NCI-H2107 (cell line): ENCODE results near the gene SLC39A3.

Experiments
- DNase-seq: peaks from one replicate; lab custom pipeline; 2025; lab: John Stamatoyannopoulos, UW

SLC39A3 gene

DNA sequence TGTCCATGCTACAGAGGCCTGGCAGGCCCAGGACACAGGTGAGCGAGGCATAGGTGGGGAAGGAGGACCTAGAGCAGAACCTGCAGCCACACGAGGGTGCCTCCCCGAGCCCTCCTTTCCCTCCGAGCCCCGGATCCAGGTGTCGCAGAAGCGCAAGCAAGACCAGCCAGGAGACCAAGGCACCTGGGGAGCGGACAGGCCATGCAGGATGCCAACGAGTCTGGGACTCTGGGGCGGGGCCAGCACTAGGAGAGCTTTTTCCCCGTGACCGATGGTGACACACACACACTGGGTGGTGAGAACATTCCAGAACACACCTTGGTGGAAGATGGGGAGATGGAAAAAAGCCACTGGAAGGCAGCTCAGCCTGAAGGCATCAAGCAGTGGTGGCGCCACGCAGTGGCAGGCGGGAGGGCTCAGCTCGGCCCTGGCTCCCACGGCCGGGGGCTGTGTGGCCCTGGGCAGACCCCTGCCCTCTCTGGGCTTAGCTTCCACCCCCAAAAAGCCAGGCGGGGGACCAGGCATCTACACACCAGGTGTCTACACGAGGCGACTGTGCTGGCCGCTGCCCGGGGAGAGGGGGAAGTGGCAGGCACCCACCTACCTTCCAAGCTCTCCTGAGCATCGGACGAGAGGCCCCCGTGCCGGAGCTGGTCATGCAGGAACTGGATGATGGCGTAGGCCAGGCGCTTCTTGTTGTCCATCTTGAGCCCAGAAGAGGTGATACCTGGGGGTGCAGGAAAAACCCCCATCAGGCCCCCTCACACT is 28.7 kb upstream of the SLC39A3 start:
- DNase-seq: no peak

DNA sequence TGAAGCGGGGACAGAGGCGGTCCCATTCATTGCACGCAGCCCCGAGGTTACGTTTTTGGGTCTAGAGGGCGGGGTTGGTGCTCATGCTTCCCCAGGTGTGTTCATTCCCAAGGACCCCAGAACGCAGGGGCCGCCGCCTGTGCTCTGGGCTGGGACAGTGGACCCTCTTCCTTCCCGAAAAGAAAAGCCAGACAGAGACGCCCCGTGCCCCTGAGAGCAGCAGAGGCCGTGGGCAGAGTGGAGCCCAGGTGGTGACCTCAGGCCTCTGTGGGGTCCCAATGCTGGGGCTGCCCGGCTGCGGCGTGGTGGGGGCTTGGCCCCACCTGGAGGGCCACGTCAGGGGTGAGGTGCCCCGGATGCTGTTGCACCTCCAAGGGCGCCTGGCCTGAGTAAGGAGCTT is 27.9 kb upstream of the SLC39A3 start:
- no peak for DNase-seq

DNA sequence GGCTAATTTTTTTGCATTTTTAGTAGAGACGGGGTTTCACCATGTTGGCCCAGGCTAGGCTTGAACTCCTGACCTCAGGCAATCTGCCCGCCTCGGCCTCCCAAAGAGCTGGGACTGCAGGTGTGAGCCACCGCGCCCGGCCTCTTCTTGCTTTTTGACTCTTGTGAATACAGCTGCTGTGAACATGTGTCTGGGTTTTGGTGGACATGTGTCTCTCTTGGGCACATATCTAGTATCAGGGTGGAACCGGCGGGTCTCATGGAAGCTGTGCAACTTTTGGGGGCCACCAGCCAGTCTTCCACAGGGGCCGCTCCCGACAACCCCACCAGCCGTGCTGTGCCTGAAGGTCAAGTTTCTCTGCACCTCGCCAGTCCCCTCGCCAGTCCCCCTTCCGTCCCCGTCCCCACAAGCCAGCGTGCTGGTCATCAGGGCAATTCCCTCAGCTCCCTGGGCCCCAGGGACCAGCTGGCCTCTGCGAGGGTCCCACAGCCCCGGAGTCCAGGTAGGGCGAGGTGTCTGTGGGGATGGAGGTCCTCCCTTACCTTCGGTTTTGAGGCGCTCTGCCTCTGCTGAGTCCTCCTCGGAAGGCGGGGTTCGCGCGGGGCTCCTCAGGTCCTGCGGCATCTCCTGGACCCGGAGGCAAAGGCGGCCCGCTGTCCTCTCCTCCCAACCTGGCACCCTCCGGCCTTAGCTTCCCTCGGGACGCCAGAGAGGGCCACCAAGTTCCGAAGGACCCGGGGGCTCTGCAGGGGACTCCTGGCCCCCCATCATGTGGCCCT is 27.0 kb upstream of the SLC39A3 start:
- no peak for DNase-seq

DNA sequence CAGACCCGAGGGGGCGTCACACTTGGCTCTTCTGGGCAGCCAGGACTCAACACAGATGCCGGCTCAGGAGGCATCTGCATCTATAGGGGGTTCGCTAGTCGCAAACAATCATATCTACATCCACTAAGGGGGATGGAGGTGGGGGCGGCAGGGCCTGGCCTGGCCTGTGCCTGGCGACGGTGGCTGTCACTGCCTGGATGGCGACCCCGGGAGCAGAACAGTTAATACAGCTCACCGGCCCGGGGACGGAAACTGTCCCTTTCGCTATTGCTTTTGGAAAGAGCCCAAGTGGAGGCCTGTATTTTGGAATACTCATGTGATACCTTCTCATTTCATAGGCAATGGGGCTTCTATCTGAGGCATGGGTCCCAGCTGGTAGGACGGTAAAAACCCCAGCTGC is 25.6 kb upstream of the SLC39A3 start:
- DNase-seq: no peak

DNA sequence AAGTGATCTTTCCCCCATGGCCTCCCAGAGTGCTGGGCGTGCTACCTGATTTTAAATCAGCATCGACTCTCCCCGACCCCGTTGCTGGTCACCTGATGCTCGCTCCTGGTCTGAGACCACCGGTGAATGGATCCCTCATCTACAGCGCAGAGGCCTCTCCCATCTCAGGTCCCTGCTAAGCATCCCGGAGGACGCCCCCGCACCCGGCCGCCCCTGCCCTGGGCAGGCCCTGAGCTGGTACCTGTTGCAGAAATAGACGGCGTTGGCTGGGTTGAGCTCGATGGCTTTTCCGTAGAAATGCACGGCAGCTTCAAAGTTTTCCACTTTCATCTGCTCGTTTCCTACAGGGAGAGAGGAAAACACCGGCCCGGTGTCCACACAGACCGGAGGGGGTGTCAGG is 25.1 kb upstream of the SLC39A3 start:
- DNase-seq: no peak

DNA sequence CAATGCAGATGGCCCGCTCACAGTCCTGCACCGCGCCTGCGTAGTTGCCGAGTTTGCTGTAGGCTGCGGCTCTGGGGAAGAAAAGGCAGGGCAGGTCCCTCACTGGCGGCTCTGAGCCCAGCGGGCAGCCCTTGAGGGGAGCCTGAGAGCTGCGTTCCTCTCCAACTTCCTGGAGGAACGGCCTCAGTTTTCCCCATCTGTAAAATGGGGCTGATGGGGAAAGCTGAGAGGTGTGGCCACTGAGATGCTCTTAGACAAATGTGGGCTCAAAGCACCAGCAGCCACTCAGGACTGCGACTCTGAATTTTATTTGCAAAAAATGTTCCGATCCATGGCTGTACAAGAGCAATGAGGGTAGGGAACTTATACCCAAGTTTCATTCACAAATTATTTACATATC is 23.9 kb upstream of the SLC39A3 start:
- no peak for DNase-seq

DNA sequence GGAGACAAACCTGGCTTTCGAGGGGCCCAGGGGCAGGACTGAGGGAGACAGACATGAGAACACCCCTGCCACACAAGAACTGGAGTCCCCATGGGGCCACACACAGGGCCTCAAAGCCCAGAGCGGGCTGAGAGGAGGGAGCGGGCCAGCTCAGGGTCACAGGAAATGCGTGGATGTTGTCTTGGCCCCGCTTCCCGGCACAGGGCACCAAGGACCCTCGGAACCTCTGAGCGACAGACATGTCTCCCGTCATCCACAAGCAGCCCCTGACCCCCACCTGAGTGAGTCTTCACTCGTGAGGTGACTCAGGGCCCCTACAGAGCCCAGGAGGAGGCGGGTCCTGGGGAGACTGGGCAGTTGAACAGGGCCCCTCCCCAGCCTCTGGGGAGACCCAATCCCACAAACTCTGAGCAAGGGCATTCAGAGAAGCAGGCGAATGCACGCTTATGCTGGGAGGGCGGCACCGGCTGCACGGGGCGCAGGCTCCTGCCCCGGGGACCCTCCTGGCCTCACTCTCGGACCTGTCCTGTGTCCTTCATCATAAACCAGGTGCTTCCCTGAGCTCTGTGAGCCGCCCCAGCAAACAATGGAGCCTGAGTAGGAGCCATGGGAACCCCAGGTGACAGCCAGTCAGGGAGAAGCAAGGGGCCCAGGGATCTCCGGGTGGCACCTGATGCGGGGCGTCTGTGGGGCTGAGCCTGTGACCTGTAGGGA is 23.1 kb upstream of the SLC39A3 start:
- DNase-seq: no peak

DNA sequence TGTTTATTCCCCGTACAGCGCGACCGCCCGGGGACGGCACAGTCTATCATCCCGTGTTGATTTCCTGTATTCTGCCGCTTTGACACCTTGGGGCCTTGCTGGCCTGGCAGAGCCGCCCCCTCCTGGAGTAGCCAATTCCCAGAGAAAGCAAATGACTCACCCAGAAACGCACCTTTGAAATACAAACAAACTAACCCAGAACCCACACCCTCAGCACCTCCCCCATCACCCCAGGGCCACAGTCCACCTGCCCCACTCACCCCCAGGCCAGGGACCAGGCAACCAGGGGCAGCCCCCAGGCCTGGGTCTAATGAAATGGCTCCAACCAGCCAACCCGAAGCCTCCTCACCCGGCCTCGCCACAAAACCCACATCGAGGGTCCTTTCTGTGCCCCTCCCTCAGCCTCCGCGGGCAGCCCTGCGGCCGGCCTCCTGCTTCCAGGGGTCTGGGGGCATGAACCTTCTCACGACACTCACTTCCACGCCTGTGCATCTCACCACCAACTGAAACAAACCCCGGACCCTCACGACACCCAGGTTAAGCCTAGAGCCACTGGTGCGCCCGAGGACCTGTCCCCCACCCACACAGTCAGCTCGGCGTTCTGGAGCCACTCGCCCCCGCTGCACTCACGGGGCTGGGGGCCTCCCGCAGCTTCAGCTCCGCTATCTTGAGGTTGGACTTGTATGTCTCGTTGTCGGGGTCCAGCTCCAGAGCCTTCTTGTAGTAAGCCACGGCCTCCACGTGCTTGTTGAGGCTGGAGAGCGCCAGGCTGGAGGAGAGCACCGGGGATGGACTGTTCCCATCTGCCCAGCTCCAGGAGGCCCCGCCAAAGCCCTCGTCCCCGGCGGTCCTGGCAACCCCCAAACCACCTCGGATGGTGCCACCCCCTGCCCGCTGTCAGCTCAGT is 22.3 kb upstream of the SLC39A3 start:
- DNase-seq: no peak

DNA sequence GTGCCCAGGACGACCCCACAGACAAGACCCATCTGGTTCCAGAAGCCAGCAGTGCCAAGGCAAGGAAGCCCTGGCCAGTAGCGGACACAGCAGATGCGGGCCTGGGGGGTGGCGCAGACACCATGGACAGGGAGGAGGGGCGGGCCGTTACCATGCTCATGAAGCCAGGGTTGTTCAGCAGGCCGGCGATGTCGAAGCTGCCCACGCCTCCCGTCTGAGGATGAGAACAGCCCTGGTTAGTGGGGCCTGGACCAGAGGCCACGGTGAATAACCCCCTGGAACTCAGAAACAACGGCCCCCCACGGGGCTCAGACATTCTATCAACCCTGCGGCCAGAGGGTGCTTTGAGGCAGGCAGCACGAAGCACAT is 21.5 kb upstream of the SLC39A3 start:
- DNase-seq: no peak

DNA sequence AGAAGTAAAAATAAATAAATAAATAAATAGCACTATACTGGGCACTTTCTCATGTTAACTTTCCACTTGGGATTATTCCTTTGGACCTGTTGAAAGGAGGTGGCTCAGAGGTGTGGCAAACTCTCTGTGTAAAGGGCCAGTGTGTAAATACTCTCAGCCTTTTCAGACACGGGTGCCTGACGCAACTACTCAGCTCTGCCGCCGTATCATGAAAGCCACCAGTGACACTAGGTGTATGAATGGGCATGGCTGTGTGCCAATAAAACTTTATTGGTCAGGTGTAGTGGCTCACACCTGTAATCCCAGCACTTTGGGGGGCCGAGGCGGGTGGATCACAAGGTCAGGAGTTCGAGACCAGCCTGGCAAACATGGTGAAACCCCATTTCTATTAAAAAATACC is 20.1 kb upstream of the SLC39A3 start:
- no peak for DNase-seq

DNA sequence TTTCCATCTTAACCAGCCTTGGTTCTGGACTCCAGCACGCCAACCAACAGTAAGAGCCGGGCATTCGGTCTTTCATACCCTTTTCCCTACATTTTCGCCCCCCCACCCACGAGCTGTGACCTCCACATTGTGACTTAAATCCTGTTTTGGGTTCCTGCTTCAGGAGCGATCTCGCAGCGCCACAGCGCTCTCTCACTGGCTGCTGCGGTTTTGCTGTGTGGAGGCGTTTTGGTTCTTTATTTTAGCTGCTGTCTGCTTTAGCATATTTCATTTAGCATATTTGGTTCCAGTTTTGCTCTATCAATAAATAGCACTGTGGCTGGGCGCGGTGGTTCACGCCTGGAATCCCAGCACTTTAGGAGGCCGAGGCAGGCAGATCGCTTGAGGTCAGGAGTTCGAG is 19.5 kb upstream of the SLC39A3 start:
- DNase-seq: no peak

DNA sequence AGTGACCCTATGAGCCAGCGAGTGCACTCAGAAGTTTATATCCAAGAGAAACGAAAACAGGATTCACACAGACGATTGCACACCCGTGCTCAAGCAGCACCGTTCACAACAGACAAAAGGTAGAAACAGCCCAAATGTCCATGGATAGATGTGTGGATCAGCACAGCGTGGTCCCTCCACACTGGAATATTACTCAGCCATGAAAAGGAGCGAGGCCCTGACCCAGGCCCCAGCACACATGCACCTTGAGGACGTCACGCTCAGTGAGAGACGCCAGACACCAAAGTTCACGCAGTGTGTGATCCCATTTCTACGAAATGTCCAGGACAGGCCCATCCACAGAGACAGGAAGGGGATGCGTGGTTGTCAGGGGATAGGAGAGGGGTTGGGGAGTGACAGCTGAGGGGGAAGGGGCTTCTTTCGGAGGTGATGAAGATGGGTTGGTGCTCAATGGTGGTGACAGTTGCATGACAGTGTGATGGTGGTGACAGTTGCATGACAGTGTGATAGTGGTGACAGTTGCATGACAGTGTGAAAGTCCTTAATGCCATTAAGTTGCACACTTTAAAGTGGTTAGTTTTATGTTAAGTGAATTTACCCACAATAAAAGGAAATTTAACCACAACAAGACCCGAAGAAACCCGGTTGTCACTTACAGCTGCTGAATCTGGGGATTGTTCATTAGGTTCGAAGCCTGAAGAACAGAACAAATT is 18.9 kb upstream of the SLC39A3 start:
- DNase-seq: no peak

DNA sequence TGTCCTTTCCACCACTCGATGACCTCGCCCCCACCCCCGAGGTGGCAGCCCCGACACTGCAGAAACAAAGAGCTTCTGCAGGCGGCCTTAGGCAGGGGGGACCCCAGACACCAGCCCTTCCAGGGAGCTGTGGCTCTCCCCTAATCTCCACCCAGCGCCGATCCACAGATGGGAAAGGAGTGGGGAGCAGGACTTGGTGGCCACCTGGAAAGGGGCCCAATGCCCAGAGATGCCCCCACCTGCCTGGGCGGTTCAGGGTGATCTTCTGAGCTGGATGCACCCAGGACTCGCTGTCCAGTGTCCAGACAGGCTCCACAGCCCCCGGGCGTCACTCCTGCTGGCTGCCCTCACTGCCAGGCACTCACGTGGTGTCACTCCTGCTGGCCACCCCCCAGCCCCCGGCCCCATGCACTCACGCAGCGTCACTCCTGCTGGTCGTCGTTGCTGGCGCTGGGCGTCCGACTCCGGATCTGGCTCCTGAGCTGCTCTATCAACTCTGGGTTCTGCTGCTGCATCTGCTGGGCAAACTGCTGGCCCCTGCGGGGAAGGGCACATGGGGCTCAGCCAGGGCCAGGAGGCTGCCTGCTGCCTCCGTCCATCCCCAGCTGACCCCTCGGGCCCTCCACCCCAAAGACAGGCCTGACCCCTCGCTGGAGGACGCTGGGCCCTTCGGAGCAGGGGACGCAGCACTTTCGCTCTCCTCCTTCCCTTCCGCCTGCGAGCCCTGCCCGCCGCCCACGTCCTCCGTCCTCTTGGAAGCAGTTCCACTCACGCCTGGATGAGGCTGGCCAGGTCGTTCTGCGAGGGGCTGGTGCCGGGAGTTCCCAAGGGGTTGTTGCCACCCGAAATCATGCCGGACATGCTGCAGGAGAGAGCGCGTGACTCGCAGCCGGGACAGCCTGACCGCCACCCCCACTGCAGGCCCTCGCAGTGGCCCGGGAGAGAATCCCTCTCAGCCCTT is 17.4 kb upstream of the SLC39A3 start:
- no peak for DNase-seq

DNA sequence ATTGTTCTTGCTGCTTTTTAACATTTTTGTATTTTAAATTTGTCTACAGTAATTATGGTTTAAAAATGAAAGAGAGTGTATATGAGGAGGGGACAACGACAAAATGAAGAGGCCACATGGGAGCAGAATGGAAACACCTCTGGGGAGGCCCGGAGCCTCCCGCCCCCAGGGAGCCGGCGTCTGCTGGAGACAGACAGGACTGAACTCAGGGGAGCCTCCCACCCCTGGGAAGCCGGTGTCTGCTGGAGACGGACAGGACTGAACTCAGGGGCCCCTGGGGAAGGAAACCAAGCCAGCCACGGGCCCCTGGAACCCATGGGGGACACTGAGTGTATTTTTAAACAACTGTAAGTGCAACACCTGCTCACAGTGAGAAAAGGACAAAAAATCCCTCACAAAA is 16.7 kb upstream of the SLC39A3 start:
- no peak for DNase-seq

DNA sequence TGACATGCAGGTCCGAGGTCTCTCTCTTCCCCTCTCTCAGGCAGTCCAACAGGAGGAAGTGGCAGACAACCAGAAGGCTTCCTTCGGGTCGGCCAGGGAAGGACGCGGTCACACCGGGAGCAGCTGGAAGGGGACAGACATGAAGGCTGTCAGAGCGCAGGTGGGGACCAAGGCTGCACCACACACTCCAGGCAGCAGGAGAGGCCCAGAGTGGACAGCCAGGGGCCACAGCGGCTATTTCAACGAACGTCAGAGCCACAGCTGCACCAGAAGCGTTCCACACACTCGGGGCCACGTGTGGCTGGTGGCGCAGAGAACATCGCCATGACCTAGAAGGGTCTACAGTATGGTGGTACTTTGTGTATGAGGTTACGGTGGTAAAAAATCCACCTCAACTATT is 16.0 kb upstream of the SLC39A3 start:
- DNase-seq: no peak

DNA sequence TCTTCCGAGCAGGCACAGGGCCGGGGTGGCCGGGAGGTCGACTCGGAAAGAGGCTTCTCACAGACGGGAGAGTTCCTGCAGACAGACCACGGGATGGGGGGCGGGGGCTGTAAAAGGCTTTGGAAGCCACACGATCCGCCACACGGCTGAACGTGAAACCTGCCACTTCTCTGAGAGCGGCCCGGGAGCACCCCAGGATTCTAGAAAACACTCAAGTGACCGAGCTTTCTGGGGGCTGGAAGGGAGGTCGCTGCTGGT is 15.6 kb upstream of the SLC39A3 start:
- DNase-seq: no peak

DNA sequence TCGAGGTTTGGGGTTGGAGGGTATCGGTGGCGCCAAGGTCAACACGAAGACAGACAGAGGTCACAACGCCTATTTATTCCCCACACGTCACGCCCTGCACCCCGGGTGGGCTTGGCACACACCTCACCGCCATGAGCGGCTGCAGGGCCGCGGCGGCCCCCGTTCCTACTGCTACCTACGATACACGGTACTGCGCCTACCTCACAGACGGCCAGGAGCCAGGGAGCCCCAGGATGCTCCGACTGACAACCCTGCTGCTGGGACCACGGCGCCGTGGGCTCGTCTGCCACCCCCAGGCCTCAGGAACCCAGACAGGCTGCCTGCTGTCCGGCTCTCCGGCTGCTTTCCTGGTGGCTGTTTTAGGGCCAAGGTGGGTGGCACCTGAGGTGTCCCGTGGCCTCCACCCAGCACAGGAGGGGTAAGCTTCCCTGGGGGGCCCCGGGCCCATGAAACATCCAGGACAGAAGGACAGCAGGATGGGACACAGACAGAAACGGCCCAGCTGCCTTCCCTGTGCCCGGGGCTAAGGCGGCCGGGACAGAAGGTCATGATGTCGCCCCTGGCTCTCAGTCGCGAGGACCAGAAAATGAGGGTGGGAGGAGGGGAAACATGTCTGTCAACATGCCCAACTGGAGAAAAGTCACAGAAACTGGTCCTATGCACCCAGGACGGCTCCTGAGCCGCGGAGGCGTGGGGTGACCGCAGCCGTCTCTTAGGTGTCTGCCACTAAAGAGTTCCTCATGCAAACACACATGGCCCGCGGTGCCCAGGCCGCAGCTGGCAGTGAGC is 15.0 kb upstream of the SLC39A3 start:
- DNase-seq: no peak

DNA sequence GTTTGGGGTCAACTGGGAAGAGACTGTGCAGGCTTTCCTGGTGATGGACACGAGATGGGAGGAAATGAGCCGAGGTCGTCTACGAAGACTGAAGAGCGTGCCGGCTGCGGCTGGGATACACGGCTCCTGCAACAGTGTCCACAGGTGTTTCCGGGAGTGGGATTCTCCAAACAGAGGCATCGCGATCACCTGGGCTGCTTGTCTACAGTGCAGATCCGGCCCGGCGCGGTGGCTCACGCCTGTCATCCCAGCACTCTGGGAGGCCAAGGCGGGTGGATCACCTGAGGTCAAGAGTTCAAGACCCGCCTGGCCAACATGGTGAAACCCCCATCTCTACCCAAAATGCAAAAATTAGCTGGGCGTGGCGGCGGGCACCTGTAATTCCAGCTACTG is 11.6 kb upstream of the SLC39A3 start:
- DNase-seq: no peak

DNA sequence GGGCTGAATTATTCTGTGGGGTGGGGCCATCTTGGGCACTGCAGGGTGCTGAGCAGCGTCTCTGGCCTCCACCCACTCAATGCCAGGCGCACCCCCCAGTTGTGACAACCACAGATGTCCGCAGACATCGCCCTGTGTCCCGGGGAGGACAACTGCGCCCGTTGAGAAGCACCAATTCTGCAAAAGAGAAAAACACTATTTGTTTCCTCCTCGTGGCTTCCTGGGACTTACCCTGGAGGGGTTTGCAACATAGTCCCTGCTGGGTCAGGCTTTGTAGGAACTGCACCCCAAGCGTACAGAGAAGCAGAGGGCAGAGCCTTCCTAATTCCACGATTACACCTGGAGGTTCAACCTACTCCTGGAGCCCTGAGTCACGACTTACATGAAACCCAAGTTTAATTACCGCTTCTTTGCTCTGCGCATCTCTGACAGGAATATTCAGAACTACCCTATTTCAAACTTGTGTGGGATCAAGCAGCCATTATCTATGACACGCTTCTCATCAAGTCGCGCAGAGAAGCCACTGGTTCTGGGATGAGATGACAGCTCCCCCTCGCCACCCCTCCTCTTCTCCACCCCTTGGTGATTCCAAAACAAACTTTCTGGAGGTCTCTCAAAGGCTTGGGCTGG is 11.1 kb upstream of the SLC39A3 start:
- DNase-seq: no peak
